Endodermal cell (in vitro differentiated cells): ENCODE data around the gene UBASH3A. TPM values are rescaled to one million over a fixed set of nuclear protein-coding genes. Genes with fewer than 3 reads are reported as not detected.
"Not testable (repeated sequence)": the region's sequence is repeated elsewhere in the genome, so short reads cannot be mapped to it uniquely, and the experiment has no call there.

ENCODE experiments used
- DNase-seq: peaks from one replicate; pipeline ENCODE4 v3.0.0-alpha.2; 2017
- H3K27ac ChIP-seq: 2 replicates; pipeline ENCODE4 v1.5.1; 2013; ENCODE audit warnings: mild to moderate bottlenecking, low read depth, low read length, moderate library complexity
- H3K27me3 ChIP-seq: 2 replicates; pipeline ENCODE4 v1.6.1; 2013; ENCODE audit warnings: mild to moderate bottlenecking, low read length, moderate library complexity; ENCODE audit not compliant: insufficient read depth, control insufficient read depth, poor library complexity, severe bottlenecking
- H3K36me3 ChIP-seq: 2 replicates; pipeline ENCODE4 v1.7.0; 2013; ENCODE audit warnings: mild to moderate bottlenecking, low read length, moderate library complexity; ENCODE audit not compliant: control insufficient read depth, insufficient read depth
- H3K4me1 ChIP-seq: one replicate; pipeline ENCODE4 v1.7.0; 2013; ENCODE audit warnings: low read length; ENCODE audit not compliant: control insufficient read depth, insufficient read depth
- H3K4me3 ChIP-seq: 2 replicates; pipeline ENCODE4 v1.5.1; 2013; ENCODE audit warnings: mild to moderate bottlenecking, low read length, moderate library complexity
- H3K9ac ChIP-seq: 2 replicates; pipeline ENCODE4 v1.6.1; 2013; ENCODE audit warnings: mild to moderate bottlenecking, low read length, moderate library complexity; ENCODE audit not compliant: poor library complexity, severe bottlenecking; ENCODE audit errors: extremely low read depth
- H3K9me3 ChIP-seq: 2 replicates; pipeline ENCODE4 v1.6.1; 2013; ENCODE audit warnings: mild to moderate bottlenecking, low read length, moderate library complexity; ENCODE audit not compliant: control insufficient read depth
- H3K27ac Mint-ChIP-seq: 2 replicates; pipeline ENCODE4 v1.8.0; 2020; ENCODE audit warnings: mixed read lengths
- H3K27me3 Mint-ChIP-seq: 2 replicates; pipeline ENCODE4 v1.8.0; 2021; ENCODE audit warnings: mild to moderate bottlenecking, mixed read lengths; ENCODE audit not compliant: insufficient read depth
- H3K36me3 Mint-ChIP-seq: 2 replicates; pipeline ENCODE4 v1.8.0; 2020; ENCODE audit warnings: low read depth, mixed read lengths
- H3K4me1 Mint-ChIP-seq: 2 replicates; pipeline ENCODE4 v1.8.0; 2020; ENCODE audit warnings: mixed read lengths
- H3K4me3 Mint-ChIP-seq: 2 replicates; pipeline ENCODE4 v1.8.0; 2020; ENCODE audit warnings: mild to moderate bottlenecking, moderate library complexity, mixed read lengths
- H3K9me3 Mint-ChIP-seq: 2 replicates; pipeline ENCODE4 v1.8.0; 2020; ENCODE audit warnings: mild to moderate bottlenecking, mixed read lengths
- WGBS, 2 experiments: methylation state at CpG; one replicate each; pipeline versions ENCODE4 v1.1.5 to v1.1.7; 2013; ENCODE audit warnings: missing lambda C conversion rate in 2 of 2, mixed read lengths in 1 of 2; ENCODE audit not compliant: insufficient coverage in 1 of 2, insufficient read length in 1 of 2; 5-methylcytosine and 5-hydroxymethylcytosine counted together
- total RNA-seq, 2 donors: library from RNA; stranded (reverse); fragmentation: NEBNext Ultra II Directional in 1 of 2; extraction: Animal tissue kit (Norgen Biotek cat#: 25700) in 1 of 2; gene quantifications; 2 replicates in 1 of 2; 3 replicates in 1 of 2; pipeline ENCODE4 v1.2.1, GENCODE V29; 2021
- TF ChIP-seq, protein P1 (sequence below): fragments of 200-600 bp; sonication (generic); conservative IDR thresholded peaks from 2 replicates; pipeline ENCODE4 v1.5.0; 2021; ENCODE audit warnings: antibody characterized with exemption, mild to moderate bottlenecking

The UBASH3A gene
- total RNA-seq, 2 donors from 2014 or later: not detected

DNA sequence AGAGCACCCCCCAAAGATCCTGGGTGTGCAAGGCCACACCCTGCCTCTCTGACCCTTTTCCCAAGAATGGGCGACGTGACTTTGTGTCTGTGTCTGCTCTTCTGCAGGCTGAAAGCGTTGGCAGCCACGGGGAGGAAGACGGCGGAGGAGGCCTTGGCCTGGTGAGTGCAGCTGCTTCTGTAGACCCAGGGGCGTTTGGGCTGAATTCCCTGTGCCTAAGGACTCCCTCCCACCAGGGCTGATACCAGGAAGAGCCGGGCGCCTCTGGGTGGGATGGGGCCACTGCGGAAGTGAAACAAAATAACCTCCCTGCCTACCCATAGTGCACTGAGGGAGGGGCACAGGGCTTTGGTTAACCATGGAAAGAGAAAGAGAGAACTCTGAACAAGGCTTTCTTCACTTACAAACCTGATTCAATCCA is 2.5 kb downstream of the UBASH3A start:
- Histone ChIP-seq H3K4me1 (no peaks in the 10 kb centered on the region), H3K27me3 (no peaks in the 10 kb centered on the region), H3K27ac (no peak overlapping the region), H3K4me3 (no peak overlapping the region), H3K9me3 (peaks cover 7% of the 10 kb centered on the region), H3K36me3 (no peaks in the 10 kb centered on the region), H3K9ac (no peak overlapping the region)
- no peak for DNase-seq
- Mint-ChIP-seq H3K4me3 (no peak overlapping the region), H3K27me3 (no peaks in the 10 kb centered on the region), H3K4me1 (no peaks in the 10 kb centered on the region), H3K9me3 (no peaks in the 10 kb centered on the region), H3K36me3 (no peaks in the 10 kb centered on the region), H3K27ac (no peak overlapping the region)
- WGBS, 2 experiments: 91 to 98% methylated on average over 7 to 10 of the region's 10 CpGs
- TF ChIP-seq, protein P1, sequence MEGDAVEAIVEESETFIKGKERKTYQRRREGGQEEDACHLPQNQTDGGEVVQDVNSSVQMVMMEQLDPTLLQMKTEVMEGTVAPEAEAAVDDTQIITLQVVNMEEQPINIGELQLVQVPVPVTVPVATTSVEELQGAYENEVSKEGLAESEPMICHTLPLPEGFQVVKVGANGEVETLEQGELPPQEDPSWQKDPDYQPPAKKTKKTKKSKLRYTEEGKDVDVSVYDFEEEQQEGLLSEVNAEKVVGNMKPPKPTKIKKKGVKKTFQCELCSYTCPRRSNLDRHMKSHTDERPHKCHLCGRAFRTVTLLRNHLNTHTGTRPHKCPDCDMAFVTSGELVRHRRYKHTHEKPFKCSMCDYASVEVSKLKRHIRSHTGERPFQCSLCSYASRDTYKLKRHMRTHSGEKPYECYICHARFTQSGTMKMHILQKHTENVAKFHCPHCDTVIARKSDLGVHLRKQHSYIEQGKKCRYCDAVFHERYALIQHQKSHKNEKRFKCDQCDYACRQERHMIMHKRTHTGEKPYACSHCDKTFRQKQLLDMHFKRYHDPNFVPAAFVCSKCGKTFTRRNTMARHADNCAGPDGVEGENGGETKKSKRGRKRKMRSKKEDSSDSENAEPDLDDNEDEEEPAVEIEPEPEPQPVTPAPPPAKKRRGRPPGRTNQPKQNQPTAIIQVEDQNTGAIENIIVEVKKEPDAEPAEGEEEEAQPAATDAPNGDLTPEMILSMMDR: no peak

DNA sequence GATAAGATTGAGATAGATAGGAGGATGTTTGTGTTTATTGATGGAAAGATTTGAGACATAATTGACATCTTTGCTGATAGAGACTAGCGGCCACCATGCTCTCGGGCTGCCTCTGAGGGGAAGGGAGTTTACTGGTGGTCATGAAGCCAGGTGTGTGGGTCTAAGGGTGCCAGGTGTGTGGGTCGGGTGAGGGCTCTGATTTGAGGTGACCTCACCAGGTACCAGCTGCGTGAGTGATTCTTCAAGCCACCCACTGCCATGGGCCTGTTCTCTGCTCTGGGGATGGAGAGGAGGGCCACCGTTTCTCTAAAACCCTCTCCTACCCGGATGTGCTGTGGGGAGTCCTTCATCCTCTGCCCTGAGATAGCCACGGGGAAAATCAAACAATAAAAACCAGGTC is 3.2 kb downstream of the UBASH3A start:
- WGBS, 2 experiments: 89 to 91% methylated on average over 7 of the region's 7 CpGs
- Histone ChIP-seq H3K27me3 (no peaks in the 10 kb centered on the region), H3K27ac (no peak overlapping the region), H3K36me3 (no peaks in the 10 kb centered on the region), H3K9me3 (peaks cover 3% of the 10 kb centered on the region), H3K4me1 (no peaks in the 10 kb centered on the region), H3K4me3 (no peak overlapping the region), H3K9ac (no peak overlapping the region)
- no peaks in the 10 kb centered on the region for H3K9me3 Mint-ChIP-seq
- H3K36me3 Mint-ChIP-seq: no peaks in the 10 kb centered on the region
- no peak for DNase-seq
- H3K4me3 Mint-ChIP-seq: no peak overlapping the region
- H3K27ac Mint-ChIP-seq: no peak overlapping the region
- H3K4me1 Mint-ChIP-seq: no peaks in the 10 kb centered on the region
- H3K27me3 Mint-ChIP-seq: no peaks in the 10 kb centered on the region
- TF ChIP-seq, protein P1: no peak

DNA sequence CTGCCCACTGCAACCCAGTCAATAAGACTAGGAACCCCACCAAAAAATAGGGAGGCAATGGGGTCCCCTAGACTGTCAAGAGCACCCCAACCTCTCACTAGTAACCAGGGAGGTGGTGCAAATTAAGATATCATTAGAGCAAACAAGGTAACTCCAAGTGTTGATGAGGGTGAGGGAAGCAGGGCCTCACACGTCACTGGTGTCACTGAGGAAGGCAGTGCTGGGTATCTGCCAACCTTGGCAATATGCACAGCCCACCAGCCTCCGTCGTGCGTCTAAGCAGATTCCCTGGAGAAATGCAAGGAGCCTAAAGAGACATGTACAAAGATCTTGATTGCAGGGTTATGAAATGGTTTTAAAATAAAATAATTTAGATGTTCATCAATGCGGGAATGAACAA is 3.8 kb downstream of the UBASH3A start:
- H3K4me1 ChIP-seq: no peaks in the 10 kb centered on the region
- no peak overlapping the region for H3K27ac Mint-ChIP-seq
- H3K36me3 ChIP-seq: no peaks in the 10 kb centered on the region
- no peaks in the 10 kb centered on the region for H3K27me3 Mint-ChIP-seq
- no peaks in the 10 kb centered on the region for H3K9me3 ChIP-seq
- no peak for DNase-seq
- no peaks in the 10 kb centered on the region for H3K9me3 Mint-ChIP-seq
- no peak overlapping the region for H3K4me3 ChIP-seq
- 90 to 100% methylated on average over 3 to 5 of the region's 5 CpGs for WGBS, 2 experiments
- H3K36me3 Mint-ChIP-seq: no peaks in the 10 kb centered on the region
- no peaks in the 10 kb centered on the region for H3K4me1 Mint-ChIP-seq
- no peaks in the 10 kb centered on the region for H3K27me3 ChIP-seq
- no peak overlapping the region for H3K4me3 Mint-ChIP-seq
- no peak overlapping the region for H3K9ac ChIP-seq
- no peak overlapping the region for H3K27ac ChIP-seq
- TF ChIP-seq, protein P1: no peak

DNA sequence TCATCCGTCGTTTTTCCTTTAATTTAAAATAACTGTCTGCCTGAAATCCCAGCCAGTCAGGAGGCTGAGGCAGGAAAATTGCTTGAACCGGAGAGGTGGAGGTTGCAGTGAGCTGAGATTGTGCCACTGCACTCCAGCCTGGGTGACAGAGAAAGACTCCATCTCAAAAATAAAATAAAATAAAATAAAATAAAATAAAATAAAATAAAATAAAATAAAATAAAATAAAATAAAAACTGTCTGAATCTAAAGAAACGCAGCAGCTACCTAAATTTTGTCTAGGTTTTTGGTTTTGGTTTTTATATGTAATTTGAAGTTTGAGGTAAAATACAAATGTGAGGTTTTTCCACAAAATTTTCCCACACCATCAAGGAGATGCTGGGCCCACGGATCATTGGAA is 5.0 kb downstream of the UBASH3A start:
- not testable (repeated sequence) for H3K9me3 Mint-ChIP-seq, DNase-seq, H3K27me3 Mint-ChIP-seq, H3K27me3 ChIP-seq, H3K9me3 ChIP-seq, H3K4me1 Mint-ChIP-seq, H3K4me1 ChIP-seq, H3K27ac Mint-ChIP-seq, H3K4me3 ChIP-seq, H3K9ac ChIP-seq, H3K36me3 ChIP-seq, H3K27ac ChIP-seq, H3K36me3 Mint-ChIP-seq, H3K4me3 Mint-ChIP-seq
- 85 to 91% methylated on average over 2 to 4 of the region's 5 CpGs for WGBS, 2 experiments
